HEK293T (cell line): Measurements from ENCODE around the gene RGS1.

Source experiments
- CTCF ChIA-PET: fragments of 350-600 bp; formaldehyde crosslinking; extraction: SDS; loops from one replicate; lab custom pipeline; 2021; ENCODE audit warnings: antibody characterized with exemption, inconsistent platforms; lab: Yijun Ruan, JAX
- POLR2A ChIA-PET: fragments of 350-600 bp; formaldehyde crosslinking; extraction: SDS; loops from one replicate; lab custom pipeline; 2020; ENCODE audit warnings: antibody characterized with exemption, inconsistent platforms; lab: Yijun Ruan, JAX
- DNase-seq: peaks from one replicate; pipeline ENCODE4 v3.0.0; 2012; ENCODE audit warnings: mixed read lengths; ENCODE audit errors: extremely low spot score
- ARNT ChIP-seq: fragments of 450-650 bp; IDR thresholded peaks from 2 replicates; pipeline ENCODE4 v1.6.1; 2017; ENCODE audit warnings: mild to moderate bottlenecking
- BHLHE40 ChIP-seq: fragments of 450-650 bp; IDR thresholded peaks from 2 replicates; pipeline ENCODE4 v1.6.1; 2016; ENCODE audit warnings: mild to moderate bottlenecking, moderate library complexity, borderline replicate concordance
- CTBP1 ChIP-seq: fragments of 450-650 bp; IDR thresholded peaks from 2 replicates; pipeline ENCODE4 v1.6.1; 2016; ENCODE audit warnings: borderline replicate concordance
- ELF4 ChIP-seq: fragments of 450-650 bp; IDR thresholded peaks from 2 replicates; pipeline ENCODE4 v1.6.1; 2017; ENCODE audit warnings: antibody characterized with exemption
- FOXA1 ChIP-seq: fragments of 450-650 bp; IDR thresholded peaks from 2 replicates; pipeline ENCODE4 v1.6.1; 2016; ENCODE audit warnings: mild to moderate bottlenecking
- FOXK2 ChIP-seq: fragments of 450-650 bp; IDR thresholded peaks from 2 replicates; pipeline ENCODE4 v1.6.1; 2016; ENCODE audit warnings: mild to moderate bottlenecking
- FOXM1 ChIP-seq: fragments of 450-650 bp; IDR thresholded peaks from 2 replicates; pipeline ENCODE4 v1.6.1; 2017; ENCODE audit warnings: mild to moderate bottlenecking, borderline replicate concordance
- HDGF ChIP-seq: fragments of 450-650 bp; IDR thresholded peaks from 2 replicates; pipeline ENCODE4 v1.6.1; 2017; ENCODE audit warnings: antibody characterized with exemption, borderline replicate concordance
- L3MBTL2 ChIP-seq: fragments of 450-650 bp; conservative IDR thresholded peaks from 2 replicates; pipeline ENCODE4 v1.6.1; 2016; ENCODE audit warnings: mild to moderate bottlenecking
- LEF1 ChIP-seq: fragments of 450-650 bp; IDR thresholded peaks from 2 replicates; pipeline ENCODE4 v1.6.1; 2017; ENCODE audit warnings: mild to moderate bottlenecking, borderline replicate concordance
- NFRKB ChIP-seq: fragments of 450-650 bp; IDR thresholded peaks from 2 replicates; pipeline ENCODE4 v1.6.1; 2016; ENCODE audit warnings: mild to moderate bottlenecking, moderate library complexity
- PKNOX1 ChIP-seq: fragments of 450-650 bp; IDR thresholded peaks from 2 replicates; pipeline ENCODE4 v1.6.1; 2016
- SP1 ChIP-seq: fragments of 450-650 bp; IDR thresholded peaks from 2 replicates; pipeline ENCODE4 v1.6.1; 2017
- SUZ12 ChIP-seq: fragments of 450-650 bp; IDR thresholded peaks from 2 replicates; pipeline ENCODE4 v1.6.1; 2016; ENCODE audit warnings: mild to moderate bottlenecking
- TARDBP ChIP-seq: fragments of 450-650 bp; IDR thresholded peaks from 2 replicates; pipeline ENCODE4 v1.6.1; 2016
- ZNF384 ChIP-seq: fragments of 450-650 bp; IDR thresholded peaks from 2 replicates; pipeline ENCODE4 v1.6.1; 2016

Gene RGS1

DNA sequence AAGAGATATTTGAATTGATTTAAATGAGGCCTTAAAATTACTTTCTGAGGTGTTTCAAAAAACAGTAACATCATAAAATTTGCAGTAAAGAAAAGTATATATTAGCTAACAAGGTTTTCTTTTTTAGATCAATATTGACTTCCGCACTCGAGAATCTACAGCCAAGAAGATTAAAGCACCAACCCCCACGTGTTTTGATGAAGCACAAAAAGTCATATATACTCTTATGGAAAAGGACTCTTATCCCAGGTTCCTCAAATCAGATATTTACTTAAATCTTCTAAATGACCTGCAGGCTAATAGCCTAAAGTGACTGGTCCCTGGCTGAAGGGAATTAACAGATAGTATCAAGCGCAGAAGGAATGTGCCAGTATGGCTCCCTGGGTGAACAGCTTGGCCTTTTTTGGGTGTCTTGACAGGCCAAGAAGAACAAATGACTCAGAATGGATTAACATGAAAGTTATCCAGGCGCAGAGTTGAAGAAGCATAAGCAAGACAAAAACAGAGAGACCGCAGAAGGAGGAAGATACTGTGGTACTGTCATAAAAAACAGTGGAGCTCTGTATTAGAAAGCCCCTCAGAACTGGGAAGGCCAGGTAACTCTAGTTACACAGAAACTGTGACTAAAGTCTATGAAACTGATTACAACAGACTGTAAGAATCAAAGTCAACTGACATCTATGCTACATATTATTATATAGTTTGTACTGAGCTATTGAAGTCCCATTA, 3.6 kb downstream of the RGS1 start:
- TF ChIP-seq CTBP1 (no peak), FOXA1 (no peak), ARNT (no peak), FOXK2 (no peak), HDGF (no peak), FOXM1 (no peak), PKNOX1 (no peak), SP1 (no peak)
- no peak for DNase-seq
- POLR2A ChIA-PET = no interaction called here
- CTCF ChIA-PET = interaction anchor here (0.6 kb wide), 1 partner anchor 18 kb away, joined by 4 read pairs; no protein-coding TSS in a partner anchor

- CTCF ChIA-PET = no interaction called here
Observed at GRCh38 chr1:192580351-192580962, 4.9 kb downstream of the RGS1 start.

GRCh38 chr1:192581131-192581927, 5.8 kb downstream of the RGS1 start:
- POLR2A ChIA-PET = no interaction called here
- CTCF ChIA-PET = no interaction called here

More at GRCh38 chr1:192580351-192580962, 4.9 kb downstream of the RGS1 start:
- POLR2A ChIA-PET = no interaction called here
- peak; percentile 10 for DNase-seq
- TF ChIP-seq FOXA1 (no peak), TARDBP (no peak), ARNT (no peak), CTBP1 (no peak), PKNOX1 (no peak), LEF1 (no peak), FOXM1 (no peak), SUZ12 (no peak), FOXK2 (no peak), ZNF384 (no peak), NFRKB (no peak), SP1 (no peak), L3MBTL2 (no peak), ELF4 (no peak), BHLHE40 (no peak), HDGF (no peak)

DNA sequence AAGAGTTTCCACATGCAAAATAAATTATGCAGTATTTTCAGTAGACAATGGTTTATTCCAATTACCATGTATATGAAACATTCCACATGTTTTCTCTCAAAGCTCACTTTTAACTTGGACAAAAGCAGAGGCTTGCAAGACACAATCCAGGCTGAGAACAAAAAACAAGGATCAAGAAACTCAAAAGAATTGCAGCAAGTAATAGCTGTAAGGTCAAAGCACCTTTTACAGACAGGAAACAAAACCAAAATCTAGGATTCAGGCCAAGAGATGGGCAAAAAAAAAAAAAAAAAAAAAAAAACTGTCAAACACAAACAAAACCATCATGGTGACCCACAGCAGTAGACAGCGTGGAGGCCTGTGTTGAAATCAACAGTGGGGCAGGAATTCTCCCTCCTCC, 9.3 kb downstream of the RGS1 start:
- no peak for DNase-seq
- no peak for TF ChIP-seq ARNT
- TF ChIP-seq BHLHE40 = no peak
- no peak for TF ChIP-seq CTBP1
- no peak for TF ChIP-seq NFRKB
- TF ChIP-seq FOXM1 = no peak
- TF ChIP-seq LEF1 = no peak
- TF ChIP-seq HDGF = no peak
- no peak for TF ChIP-seq PKNOX1
- TF ChIP-seq SUZ12 = no peak
- ChIA-PET POLR2A (no interaction called here), CTCF (no interaction called here)

More at GRCh38 chr1:192581131-192581927, 5.8 kb downstream of the RGS1 start:
- no peak for TF ChIP-seq TARDBP
- no peak for TF ChIP-seq PKNOX1
- no peak for DNase-seq

GRCh38 chr1:192587386-192588266, 12.1 kb downstream of the RGS1 start:
- CTCF ChIA-PET = interaction anchor here (0.7 kb wide), 1 partner anchor 11 kb away, joined by 3 read pairs; no protein-coding TSS in a partner anchor
- TF ChIP-seq HDGF (no peak), LEF1 (no peak), TARDBP (no peak), ZNF384 (no peak), FOXK2 (no peak), FOXM1 (no peak), CTBP1 (no peak), NFRKB (no peak)
- POLR2A ChIA-PET = no interaction called here
- DNase-seq = no peak
